OCI-LY3 (cell line): ENCODE results near the gene NCDN.

Experiments
- H2AFZ ChIP-seq: fragments of 200-600, 300-600 bp; shearing (Covaris generic); 2 replicates; pipeline ENCODE4 v1.6.0; 2014; ENCODE audit warnings: antibody characterized with exemption, low read depth, low read length
- H3K27ac ChIP-seq: fragments of 200-600, 300-600 bp; sonication (generic); 2 replicates; pipeline ENCODE4 v1.5.1; 2014; ENCODE audit warnings: mild to moderate bottlenecking, low read length, moderate library complexity, mixed read lengths
- H3K27me3 ChIP-seq: fragments of 200-600, 300-600 bp; sonication (generic); 2 replicates; pipeline ENCODE4 v1.6.1; 2014; ENCODE audit warnings: low read depth, low read length, mixed read lengths
- H3K36me3 ChIP-seq: fragments of 200-600, 300-600 bp; sonication (generic); replicated peaks from 2 replicates; pipeline ENCODE3; 2014; ENCODE audit warnings: low read depth, low read length, mixed read lengths
- H3K4me1 ChIP-seq: fragments of 300-600, 200-600 bp; sonication (generic); 2 replicates; pipeline ENCODE4 v1.6.1; 2014; ENCODE audit warnings: low read length, mixed read lengths
- H3K4me2 ChIP-seq: fragments of 200-600, 300-600 bp; sonication (generic); 2 replicates; pipeline ENCODE4 v1.6.1; 2014; ENCODE audit warnings: low read length, mixed read lengths
- H3K4me3 ChIP-seq: fragments of 300-600, 200-600 bp; sonication (generic); 2 replicates; pipeline ENCODE4 v1.5.1; 2014; ENCODE audit warnings: antibody characterized with exemption, mild to moderate bottlenecking, low read length, moderate library complexity
- H3K79me2 ChIP-seq: fragments of 300-600, 200-600 bp; shearing (Covaris generic); 2 replicates; pipeline ENCODE4 v1.6.1; 2014; ENCODE audit warnings: mild to moderate bottlenecking, low read length, mixed read lengths
- H3K9ac ChIP-seq: fragments of 300-600, 200-600 bp; shearing (Covaris generic); 2 replicates; pipeline ENCODE4 v1.6.0; 2014; ENCODE audit warnings: mild to moderate bottlenecking, low read length, moderate library complexity
- H3K9me3 ChIP-seq: fragments of 200-600, 300-600 bp; shearing (Covaris generic); 2 replicates; pipeline ENCODE4 v1.6.1; 2014; ENCODE audit warnings: low read length, mixed read lengths; ENCODE audit not compliant: insufficient read depth
- H4K20me1 ChIP-seq: fragments of 200-600, 300-600 bp; sonication (generic); 2 replicates; pipeline ENCODE4 v1.6.1; 2016; ENCODE audit warnings: low read length, mixed read lengths; ENCODE audit not compliant: insufficient read depth
- CTCF ChIP-seq: fragments of 200-600, 300-600 bp; sonication (generic); IDR thresholded peaks from 2 replicates; pipeline ENCODE4 v1.5.1; 2014; ENCODE audit warnings: antibody characterized with exemption, low read length, low read depth
- EZH2phosphoT487 ChIP-seq: fragments of 200-600 bp; shearing (Covaris generic); IDR thresholded peaks from 2 replicates; pipeline ENCODE4 v1.6.1; 2018; ENCODE audit warnings: antibody characterized with exemption, mixed run types, low read depth

The NCDN gene

GRCh38 chr1:35570589-35571137, 13.1 kb downstream of the NCDN start:
- Histone ChIP-seq H3K4me1 (peaks cover 5% of the 10 kb centered on the region), H3K9ac (no peak overlapping the region), H3K36me3 (no peaks in the 10 kb centered on the region), H3K4me3 (no peak overlapping the region), H3K79me2 (no peaks in the 10 kb centered on the region), H2AFZ (no peak overlapping the region), H3K4me2 (no peak overlapping the region), H3K9me3 (no peaks in the 10 kb centered on the region), H4K20me1 (no peaks in the 10 kb centered on the region), H3K27me3 (no peaks in the 10 kb centered on the region), H3K27ac (no peak overlapping the region)
- TF ChIP-seq EZH2phosphoT487 = no peak

GRCh38 chr1:35571263-35571662, 13.7 kb downstream of the NCDN start:
- H3K4me3 ChIP-seq = no peak overlapping the region
- TF ChIP-seq CTCF = no peak
- no peak for TF ChIP-seq EZH2phosphoT487
- peaks cover 5% of the 10 kb centered on the region for H3K4me1 ChIP-seq
- H4K20me1 ChIP-seq = no peaks in the 10 kb centered on the region
- H2AFZ ChIP-seq = no peak overlapping the region
- no peaks in the 10 kb centered on the region for H3K27me3 ChIP-seq
- H3K36me3 ChIP-seq = no peaks in the 10 kb centered on the region
- H3K79me2 ChIP-seq = no peaks in the 10 kb centered on the region
- H3K9me3 ChIP-seq = no peaks in the 10 kb centered on the region
- no peak overlapping the region for H3K27ac ChIP-seq
- H3K4me2 ChIP-seq = no peak overlapping the region
- H3K9ac ChIP-seq = no peak overlapping the region

GRCh38 chr1:35572296-35572695, 14.7 kb downstream of the NCDN start:
- no peak overlapping the region for H3K27ac ChIP-seq
- H3K27me3 ChIP-seq = no peaks in the 10 kb centered on the region
- peaks cover 5% of the 10 kb centered on the region for H3K4me1 ChIP-seq
- no peaks in the 10 kb centered on the region for H3K79me2 ChIP-seq
- H3K9me3 ChIP-seq = no peaks in the 10 kb centered on the region
- no peak for TF ChIP-seq CTCF
- no peak for TF ChIP-seq EZH2phosphoT487
- H3K4me2 ChIP-seq = no peak overlapping the region
- no peaks in the 10 kb centered on the region for H3K36me3 ChIP-seq
- no peaks in the 10 kb centered on the region for H4K20me1 ChIP-seq
- no peak overlapping the region for H3K4me3 ChIP-seq
- H3K9ac ChIP-seq = no peak overlapping the region
- H2AFZ ChIP-seq = no peak overlapping the region

- H3K36me3 ChIP-seq = no peaks in the 10 kb centered on the region
- H3K4me1 ChIP-seq = peaks cover 5% of the 10 kb centered on the region
- H3K4me3 ChIP-seq = no peak within 1 kb of the TSS
- no peaks in the 10 kb centered on the region for H4K20me1 ChIP-seq
- no peak within 1 kb of the TSS for H2AFZ ChIP-seq
- no peak within 1 kb of the TSS for H3K9ac ChIP-seq
- no peaks in the 10 kb centered on the region for H3K9me3 ChIP-seq
- H3K79me2 ChIP-seq = no peaks in the 10 kb centered on the region
- H3K27ac ChIP-seq = no peak within 1 kb of the TSS
- H3K4me2 ChIP-seq = no peak within 1 kb of the TSS
- TF ChIP-seq EZH2phosphoT487 (no peak), CTCF (no peak)
- H3K27me3 ChIP-seq = no peaks in the 10 kb centered on the region
These were observed 15.9 kb downstream of the NCDN start, which contains the start of gene TFAP2E for GRCh38 chr1:35573198-35574124. TFAP2E (plus strand) TSS chr1:35573314; CDS start chr1:35573578, 264 bp downstream.
